DMS53 treated with DMSO at 0.1 percent for 48 hours (cell line): ENCODE data around the gene ANAPC7.
"Not testable (repeated sequence)": the region's sequence is repeated elsewhere in the genome, so short reads cannot be mapped to it uniquely, and the experiment has no call there.

Source experiments
- DNase-seq: peaks from one replicate; lab custom pipeline; 2025; ENCODE audit not compliant: unreplicated experiment; lab: John Stamatoyannopoulos, UW

Gene ANAPC7

GRCh38 chr12:110349514-110350151 lies 53.9 kb downstream of the ANAPC7 start:
- no peak for DNase-seq

DNA sequence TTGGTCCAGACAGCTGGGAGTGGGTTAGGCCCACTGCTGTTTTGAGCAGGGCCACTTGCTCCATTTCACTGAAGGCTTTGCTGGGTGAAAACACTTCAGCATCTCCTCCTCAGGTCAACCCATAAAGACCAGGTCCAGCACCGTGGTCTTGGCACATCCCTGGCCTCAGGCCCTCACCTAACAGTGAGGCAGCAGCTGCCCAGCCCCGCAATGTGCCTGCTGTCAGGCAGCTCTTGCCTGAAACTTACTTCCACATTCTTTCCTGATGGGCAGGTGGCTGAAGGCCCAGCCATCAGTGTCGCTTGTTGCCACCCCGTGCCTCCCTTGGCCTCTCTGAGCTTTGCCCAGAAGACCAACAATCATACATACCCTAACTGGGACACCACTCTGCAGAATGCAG lies 54.4 kb downstream of the ANAPC7 start:
- DNase-seq = no peak

GRCh38 chr12:110348431-110349059 lies 55.0 kb downstream of the ANAPC7 start:
- DNase-seq = no peak

- DNase-seq = no peak
Measured at GRCh38 chr12:110347767-110348166, 55.7 kb downstream of the ANAPC7 start.

DNA sequence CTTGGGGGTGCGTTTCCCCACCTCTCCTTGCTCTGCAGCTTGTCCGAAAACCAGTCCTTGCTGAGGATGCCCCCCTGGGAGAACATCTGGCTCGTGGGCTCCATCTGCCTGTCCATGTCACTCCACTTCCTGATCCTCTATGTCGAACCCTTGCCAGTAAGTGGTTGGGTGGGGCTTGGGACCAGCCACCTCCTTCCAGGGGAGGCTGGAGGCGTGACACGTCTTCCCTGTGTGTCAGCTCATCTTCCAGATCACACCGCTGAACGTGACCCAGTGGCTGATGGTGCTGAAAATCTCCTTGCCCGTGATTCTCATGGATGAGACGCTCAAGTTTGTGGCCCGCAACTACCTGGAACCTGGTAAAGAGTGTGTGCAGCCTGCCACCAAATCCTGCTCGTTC lies 57.5 kb downstream of the ANAPC7 start:
- DNase-seq = no peak

DNA sequence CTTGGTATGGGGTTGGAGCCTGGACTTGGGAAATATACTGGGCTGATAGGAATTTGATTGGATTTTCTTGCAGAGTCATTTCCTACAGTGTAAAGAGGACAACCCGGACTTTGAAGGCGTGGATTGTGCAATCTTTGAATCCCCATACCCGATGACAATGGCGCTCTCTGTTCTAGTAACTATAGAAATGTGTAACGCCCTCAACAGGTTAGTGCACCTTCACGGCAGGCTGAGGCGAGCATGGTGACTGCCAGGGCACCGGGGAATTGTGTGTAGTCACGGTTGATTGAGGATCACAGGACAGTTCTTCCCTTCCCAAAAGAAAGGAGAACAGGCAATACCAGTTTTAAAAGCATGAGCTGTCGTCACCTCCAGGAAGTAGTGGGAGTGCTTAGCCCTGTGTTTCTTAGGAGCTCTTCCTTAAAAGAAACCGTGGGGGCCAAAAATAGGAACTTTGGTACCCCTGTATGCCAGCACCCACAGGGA lies 58.3 kb downstream of the ANAPC7 start:
- peak; percentile 93 for DNase-seq

GRCh38 chr12:110344657-110345056 lies 58.9 kb downstream of the ANAPC7 start:
- DNase-seq = no peak

DNA sequence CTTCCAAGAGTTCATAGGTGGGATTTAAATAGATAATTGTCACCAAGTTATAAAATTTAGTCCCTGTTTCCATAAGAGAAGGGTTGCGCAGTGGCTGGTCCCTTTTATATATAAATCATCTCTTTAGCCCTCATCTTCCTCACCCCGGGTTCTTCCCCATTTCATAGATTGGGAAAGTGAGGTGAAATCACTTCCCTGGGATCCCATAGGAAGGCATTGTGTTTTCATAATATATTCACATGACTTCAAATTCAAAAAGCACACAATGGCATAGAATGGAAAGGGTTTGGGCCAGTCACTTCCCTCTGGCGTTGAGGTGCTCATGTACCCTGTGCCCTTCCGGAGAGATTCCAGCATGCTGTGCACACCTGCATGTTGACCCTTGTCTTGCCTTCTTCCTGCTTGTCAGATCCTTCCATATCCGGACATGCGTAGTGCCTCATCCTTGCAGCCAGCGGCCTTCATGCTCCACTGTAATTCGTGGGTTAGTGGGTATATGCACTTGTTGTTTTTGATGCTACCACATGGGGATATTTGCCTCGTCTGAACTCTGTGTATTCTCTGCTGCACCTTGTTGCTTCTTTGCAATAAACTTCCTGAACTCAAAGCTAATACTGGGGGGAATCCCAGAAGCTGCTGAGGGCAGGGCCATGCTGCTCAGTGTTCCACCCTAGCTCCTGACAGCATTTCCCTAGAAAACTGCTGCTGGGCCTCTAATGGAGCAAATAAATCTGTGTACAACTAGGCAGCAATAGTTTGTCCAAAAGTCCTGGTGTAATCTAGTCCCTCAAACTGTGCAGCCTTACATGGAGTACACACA lies 59.6 kb downstream of the ANAPC7 start:
- DNase-seq = no peak

DNA sequence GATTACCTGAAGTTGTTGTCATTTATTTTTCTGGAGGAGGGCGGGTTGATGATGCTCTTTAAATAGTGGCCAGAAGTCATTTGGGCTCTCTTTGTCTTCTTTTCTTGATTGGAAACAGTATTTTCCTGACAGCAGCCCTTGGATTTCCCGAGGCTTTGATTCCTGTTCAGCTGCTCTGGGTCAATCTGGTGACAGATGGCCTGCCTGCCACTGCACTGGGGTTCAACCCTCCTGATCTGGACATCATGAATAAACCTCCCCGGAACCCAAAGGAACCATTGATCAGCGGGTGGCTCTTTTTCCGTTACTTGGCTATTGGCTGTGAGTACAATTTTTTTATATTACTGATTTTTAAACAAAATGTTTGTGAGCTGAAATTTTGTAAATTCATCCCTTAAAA lies 60.4 kb downstream of the ANAPC7 start:
- no peak for DNase-seq

- no peak for DNase-seq
Measured at GRCh38 chr12:110342157-110342556, 61.4 kb downstream of the ANAPC7 start.

DNA sequence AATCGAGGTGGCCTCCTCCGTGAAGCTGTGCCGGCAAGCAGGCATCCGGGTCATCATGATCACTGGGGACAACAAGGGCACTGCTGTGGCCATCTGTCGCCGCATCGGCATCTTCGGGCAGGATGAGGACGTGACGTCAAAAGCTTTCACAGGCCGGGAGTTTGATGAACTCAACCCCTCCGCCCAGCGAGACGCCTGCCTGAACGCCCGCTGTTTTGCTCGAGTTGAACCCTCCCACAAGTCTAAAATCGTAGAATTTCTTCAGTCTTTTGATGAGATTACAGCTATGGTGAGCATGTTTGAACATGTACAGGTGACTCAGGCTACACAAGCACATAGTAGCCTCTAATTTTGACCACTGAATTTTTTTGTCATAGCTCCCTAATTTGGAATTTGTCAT lies 62.8 kb downstream of the ANAPC7 start:
- no peak for DNase-seq

GRCh38 chr12:110340261-110340660 lies 63.2 kb downstream of the ANAPC7 start:
- DNase-seq = not testable (repeated sequence)

DNA sequence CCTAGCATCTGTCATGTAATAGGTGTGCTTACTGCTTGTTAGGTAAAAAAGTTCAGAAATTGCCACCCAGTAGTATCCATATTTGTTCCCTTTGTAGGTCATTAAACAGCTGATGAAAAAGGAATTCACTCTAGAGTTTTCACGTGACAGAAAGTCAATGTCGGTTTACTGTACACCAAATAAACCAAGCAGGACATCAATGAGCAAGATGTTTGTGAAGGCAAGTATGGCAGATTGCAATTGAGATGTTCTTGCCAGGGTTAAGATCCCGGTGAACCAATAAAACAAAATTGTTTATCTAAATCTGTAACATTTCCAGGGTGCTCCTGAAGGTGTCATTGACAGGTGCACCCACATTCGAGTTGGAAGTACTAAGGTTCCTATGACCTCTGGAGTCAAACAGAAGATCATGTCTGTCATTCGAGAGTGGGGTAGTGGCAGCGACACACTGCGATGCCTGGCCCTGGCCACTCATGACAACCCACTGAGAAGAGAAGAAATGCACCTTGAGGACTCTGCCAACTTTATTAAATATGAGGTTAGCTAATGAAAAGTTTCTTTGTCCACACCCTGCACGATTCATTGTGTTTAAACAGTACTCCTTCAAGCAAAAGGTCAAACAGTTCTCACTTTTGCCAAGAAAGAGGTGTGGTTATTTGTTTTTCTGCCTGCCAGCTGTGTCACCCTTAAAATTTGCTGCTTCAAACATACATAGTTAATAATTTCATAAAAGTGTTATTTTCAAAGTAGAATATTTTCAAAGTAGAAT lies 64.1 kb downstream of the ANAPC7 start:
- no peak for DNase-seq

DNA sequence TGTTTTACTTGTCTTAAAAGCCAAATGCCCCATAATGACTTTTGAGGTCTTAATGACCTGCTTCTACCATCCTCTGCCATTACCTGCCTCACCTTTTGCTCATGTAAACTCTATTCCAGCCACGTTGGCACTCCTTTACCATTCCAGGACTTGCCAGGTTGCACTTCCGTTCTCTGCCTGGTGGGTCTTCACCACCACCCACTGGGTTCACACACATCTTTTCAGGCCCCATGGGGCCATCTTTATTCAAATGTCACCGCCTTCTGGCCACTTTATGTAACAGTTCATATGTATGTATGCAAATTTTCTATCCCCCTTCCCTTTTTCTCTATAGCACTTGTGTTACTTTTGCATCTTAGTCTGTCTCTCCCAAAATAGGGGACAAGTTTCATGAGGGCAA lies 64.8 kb downstream of the ANAPC7 start:
- DNase-seq = no peak

DNA sequence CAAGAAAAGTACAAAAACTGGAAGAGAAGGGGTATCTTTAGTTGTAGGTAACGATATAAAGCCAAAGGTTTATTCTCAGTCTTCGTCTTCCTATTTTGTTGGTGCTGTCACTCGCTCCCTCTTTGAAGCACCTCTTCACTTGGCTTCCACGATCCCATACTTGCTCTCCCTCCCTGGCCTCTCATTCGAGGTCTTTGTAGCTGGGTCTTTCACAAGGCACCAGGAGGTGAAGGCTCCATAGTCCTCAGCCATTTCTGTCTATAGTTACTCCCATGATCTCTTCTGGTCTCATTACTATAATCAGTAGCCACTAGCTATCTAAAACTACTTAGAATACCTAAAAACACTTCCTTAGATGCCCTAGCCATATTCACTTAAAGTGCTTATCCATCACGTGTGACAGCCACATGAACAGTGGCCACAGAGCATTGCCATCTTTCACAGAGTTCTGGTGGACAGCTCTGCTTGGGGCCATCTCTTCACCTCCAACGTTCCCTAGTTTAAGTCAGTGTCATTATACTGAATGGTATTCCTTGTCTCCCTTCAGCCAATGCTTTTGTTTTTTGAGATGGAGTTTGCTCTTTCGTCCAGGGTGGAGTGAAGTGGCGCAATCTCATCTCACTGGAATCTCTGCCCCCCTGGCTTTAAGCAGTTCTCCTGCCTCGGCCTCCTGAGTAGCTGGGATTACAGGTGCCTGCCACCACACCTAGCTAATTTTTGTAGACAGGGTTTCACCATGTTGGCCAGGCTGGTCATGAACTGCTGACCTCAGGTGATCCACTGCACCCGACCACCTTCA lies 65.4 kb downstream of the ANAPC7 start:
- DNase-seq = no peak

GRCh38 chr12:110335481-110336045 lies 67.9 kb downstream of the ANAPC7 start:
- DNase-seq = no peak

DNA sequence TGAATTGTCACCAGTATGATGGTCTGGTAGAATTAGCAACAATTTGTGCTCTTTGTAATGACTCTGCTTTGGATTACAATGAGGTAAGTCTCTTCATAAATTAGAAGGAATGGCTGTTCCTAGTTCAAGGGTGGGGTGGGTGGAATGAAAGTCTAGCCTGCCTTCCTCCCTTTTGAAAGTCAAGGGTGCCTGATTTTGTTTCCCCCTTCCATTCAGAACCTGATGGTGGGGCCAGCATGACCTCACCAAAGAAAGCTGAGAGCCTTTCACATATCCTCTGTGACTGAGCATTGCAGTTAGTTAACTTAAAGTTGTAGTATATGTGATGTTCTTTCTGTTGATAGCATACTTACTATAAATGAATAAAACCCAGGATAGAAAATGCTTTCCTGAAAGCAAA lies 70.3 kb downstream of the ANAPC7 start:
- DNase-seq = no peak

- DNase-seq = no peak
Measured at GRCh38 chr12:110330544-110330943, 73.0 kb downstream of the ANAPC7 start.

DNA sequence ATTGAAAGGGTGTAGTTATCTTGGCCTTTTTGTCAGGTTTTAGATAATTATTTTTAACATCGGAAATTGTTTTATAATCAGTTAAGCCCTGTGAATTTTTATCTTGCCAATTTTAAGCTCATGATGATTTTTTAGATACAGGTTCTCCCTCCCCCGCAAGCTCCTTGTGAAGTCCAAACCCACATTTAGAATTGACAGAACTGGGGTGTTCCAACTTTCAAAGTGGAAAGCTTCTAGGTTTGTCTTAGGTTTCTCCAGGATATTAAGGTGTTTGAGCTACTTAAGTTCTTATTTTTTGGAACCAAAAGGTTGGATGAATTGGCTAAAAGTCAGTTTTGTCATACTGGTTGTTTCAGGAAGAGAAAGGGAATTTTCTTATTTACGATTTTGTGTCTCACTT lies 73.4 kb downstream of the ANAPC7 start:
- DNase-seq = no peak

DNA sequence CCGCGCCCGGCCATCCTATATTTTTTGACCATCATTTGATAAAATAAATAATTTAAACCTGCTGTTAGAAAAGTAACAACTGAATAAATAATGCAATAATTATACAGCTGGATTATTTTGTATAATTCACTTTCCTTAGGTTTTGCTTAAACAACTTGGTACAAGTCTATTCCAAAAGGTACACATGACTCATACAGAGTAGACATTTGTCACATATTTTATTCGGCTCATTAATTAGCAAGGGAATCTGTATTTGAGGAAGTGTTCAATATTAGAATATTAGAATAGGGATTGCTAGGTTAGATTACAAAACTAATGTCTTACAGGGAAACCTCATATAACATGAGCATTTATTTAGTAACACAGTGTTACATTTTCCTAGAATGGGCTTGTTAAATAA lies 73.8 kb downstream of the ANAPC7 start:
- no peak for DNase-seq
